Neural cell (in vitro differentiated cells): ENCODE data around the gene ADH1C. TPM values are rescaled to one million over a fixed set of nuclear protein-coding genes. Genes with fewer than 3 reads are reported as not detected.

Experiments used
- H2AFZ ChIP-seq: fragments of 200-600, 300-800 bp; sonication (generic), shearing (Covaris generic); 2 replicates; pipeline ENCODE4 v1.6.0; 2014; ENCODE audit warnings: low read depth, mild to moderate bottlenecking, antibody characterized with exemption, low read length, moderate library complexity
- H3F3A ChIP-seq: fragments of 200-600 bp; shearing (Covaris generic); 2 replicates; pipeline ENCODE4 v1.6.1; 2016; ENCODE audit warnings: mild to moderate bottlenecking, moderate library complexity, mixed read lengths, antibody characterized with exemption, low read length; ENCODE audit not compliant: insufficient read depth, poor library complexity, severe bottlenecking
- H3K27ac ChIP-seq: fragments of 200-600, 300-800 bp; sonication (generic), shearing (Covaris generic); 2 replicates; pipeline ENCODE4 v1.5.1; 2014; ENCODE audit warnings: mild to moderate bottlenecking, low read length, moderate library complexity
- H3K27me3 ChIP-seq: fragments of 300-800, 200-600 bp; sonication (generic), shearing (Covaris generic); 2 replicates; pipeline ENCODE4 v1.6.0; 2014; ENCODE audit warnings: mild to moderate bottlenecking, low read depth, low read length, moderate library complexity; ENCODE audit not compliant: insufficient read depth
- H3K36me3 ChIP-seq: fragments of 300-800, 200-600 bp; sonication (generic), shearing (Covaris generic); 2 replicates; pipeline ENCODE4 v1.5.1; 2014; ENCODE audit warnings: mild to moderate bottlenecking, antibody characterized with exemption, low read length, moderate library complexity; ENCODE audit not compliant: insufficient read depth
- H3K4me2 ChIP-seq: fragments of 300-800, 200-600 bp; sonication (generic), shearing (Covaris generic); 2 replicates; pipeline ENCODE4 v1.6.0; 2014; ENCODE audit warnings: mild to moderate bottlenecking, low read length
- H3K4me3 ChIP-seq: fragments of 300-800, 200-600 bp; sonication (generic), shearing (Covaris generic); 2 replicates; pipeline ENCODE4 v1.5.1; 2014; ENCODE audit warnings: mild to moderate bottlenecking, low read length, moderate library complexity
- H3K79me2 ChIP-seq: fragments of 200-600 bp; shearing (Covaris generic); replicated peaks from 2 replicates; pipeline ENCODE4 v1.6.0; 2014; ENCODE audit warnings: mild to moderate bottlenecking, low read length, moderate library complexity; ENCODE audit not compliant: insufficient read depth
- H3K9ac ChIP-seq: fragments of 300-800, 200-600 bp; sonication (generic), shearing (Covaris generic); 2 replicates; pipeline ENCODE4 v1.6.1; 2016; ENCODE audit warnings: mild to moderate bottlenecking, low read length, mixed read lengths
- H3K9me2 ChIP-seq: fragments of 200-600 bp; shearing (Covaris generic); 2 replicates; pipeline ENCODE4 v1.6.1; 2016; ENCODE audit warnings: mild to moderate bottlenecking, low read length, mixed read lengths; ENCODE audit not compliant: insufficient read depth
- H3K9me3 ChIP-seq: fragments of 200-600, 300-800 bp; sonication (generic), shearing (Covaris generic); 2 replicates; pipeline ENCODE4 v1.6.1; 2016; ENCODE audit warnings: mild to moderate bottlenecking, mixed run types, low read length, moderate library complexity, mixed read lengths
- H4K20me1 ChIP-seq: fragments of 200-600 bp; shearing (Covaris generic); 2 replicates; pipeline ENCODE4 v1.6.1; 2016; ENCODE audit warnings: mild to moderate bottlenecking, mixed run types; ENCODE audit not compliant: insufficient read depth
- CTCF ChIP-seq: fragments of 450-650 bp; IDR thresholded peaks from 2 replicates; pipeline ENCODE4 v1.5.1; 2014; ENCODE audit warnings: antibody characterized with exemption, mild to moderate bottlenecking, moderate library complexity; ENCODE audit not compliant: poor library complexity, severe bottlenecking
- EP300 ChIP-seq: fragments of 450-650 bp; conservative IDR thresholded peaks from 2 replicates; pipeline ENCODE4 v1.6.1; 2014; ENCODE audit warnings: antibody characterized with exemption, mild to moderate bottlenecking, moderate library complexity; ENCODE audit not compliant: poor library complexity, severe bottlenecking
- EZH2 ChIP-seq: fragments of 200-600, 300-800 bp; shearing (Covaris generic), sonication (generic); IDR thresholded peaks from 2 replicates; pipeline ENCODE4 v1.6.1; 2014; ENCODE audit warnings: antibody characterized with exemption, low read length, borderline replicate concordance, mild to moderate bottlenecking; ENCODE audit not compliant: insufficient read depth, poor library complexity, severe bottlenecking
- MXI1 ChIP-seq: fragments of 450-650 bp; conservative IDR thresholded peaks from 2 replicates; pipeline ENCODE4 v1.6.1; 2014; ENCODE audit warnings: antibody characterized with exemption, mild to moderate bottlenecking; ENCODE audit not compliant: poor library complexity, severe bottlenecking
- POLR2AphosphoS5 ChIP-seq: IDR thresholded peaks from 2 replicates; pipeline ENCODE4 v1.6.1; 2012
- RAD21 ChIP-seq: fragments of 450-650 bp; conservative IDR thresholded peaks from 2 replicates; pipeline ENCODE4 v1.6.1; 2014; ENCODE audit warnings: antibody characterized with exemption, mild to moderate bottlenecking, moderate library complexity
- SMC3 ChIP-seq: fragments of 450-650 bp; conservative IDR thresholded peaks from 2 replicates; pipeline ENCODE4 v1.6.1; 2014; ENCODE audit warnings: antibody characterized with exemption, mild to moderate bottlenecking, moderate library complexity; ENCODE audit not compliant: poor library complexity
- TAF1 ChIP-seq: IDR thresholded peaks from 2 replicates; pipeline ENCODE4 v1.6.1; 2012; ENCODE audit warnings: low read depth
- polyA plus RNA-seq: library from polyadenylated mRNA; depleted of rRNA; stranded (reverse); fragments of >200 nt; gene quantifications from 2 replicates; pipeline ENCODE4 v1.2.3, GENCODE V29; 2014
- TF ChIP-seq, protein P1 (sequence below): IDR thresholded peaks from 2 replicates; pipeline ENCODE4 v1.6.1; 2012; ENCODE audit warnings: borderline replicate concordance

Gene ADH1C
- polyA plus RNA-seq, 1 donor from 2014 or later = not detected

DNA sequence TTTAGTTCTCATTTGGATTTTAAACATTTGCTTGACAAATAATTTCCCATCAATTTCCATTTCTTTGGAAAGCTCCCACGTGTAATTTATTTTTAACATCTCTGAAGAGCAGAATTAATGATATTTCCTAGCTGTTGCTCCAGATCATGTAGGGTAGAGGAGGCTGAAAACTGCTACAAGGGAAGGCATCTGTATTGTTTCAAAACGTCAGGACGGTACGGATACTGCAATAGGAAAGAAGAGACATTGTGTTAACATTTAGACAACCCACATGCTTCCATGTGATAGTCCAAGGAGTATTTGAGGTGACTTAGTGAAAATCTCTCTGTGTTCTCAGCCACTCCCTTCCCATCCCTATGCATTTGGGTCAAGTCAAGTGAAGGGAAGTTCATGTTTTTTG, 16.0 kb downstream of the ADH1C start:
- no peak overlapping the region for H3K4me2 ChIP-seq
- H3K79me2 ChIP-seq = no peaks in the 10 kb centered on the region
- H3K9me3 ChIP-seq = no peaks in the 10 kb centered on the region
- no peaks in the 10 kb centered on the region for H3F3A ChIP-seq
- no peak overlapping the region for H3K9ac ChIP-seq
- H3K36me3 ChIP-seq = no peaks in the 10 kb centered on the region
- H3K9me2 ChIP-seq = no peaks in the 10 kb centered on the region
- no peaks in the 10 kb centered on the region for H3K27me3 ChIP-seq
- H3K4me3 ChIP-seq = no peak overlapping the region
- H2AFZ ChIP-seq = no peak overlapping the region
- TF ChIP-seq, protein P1, sequence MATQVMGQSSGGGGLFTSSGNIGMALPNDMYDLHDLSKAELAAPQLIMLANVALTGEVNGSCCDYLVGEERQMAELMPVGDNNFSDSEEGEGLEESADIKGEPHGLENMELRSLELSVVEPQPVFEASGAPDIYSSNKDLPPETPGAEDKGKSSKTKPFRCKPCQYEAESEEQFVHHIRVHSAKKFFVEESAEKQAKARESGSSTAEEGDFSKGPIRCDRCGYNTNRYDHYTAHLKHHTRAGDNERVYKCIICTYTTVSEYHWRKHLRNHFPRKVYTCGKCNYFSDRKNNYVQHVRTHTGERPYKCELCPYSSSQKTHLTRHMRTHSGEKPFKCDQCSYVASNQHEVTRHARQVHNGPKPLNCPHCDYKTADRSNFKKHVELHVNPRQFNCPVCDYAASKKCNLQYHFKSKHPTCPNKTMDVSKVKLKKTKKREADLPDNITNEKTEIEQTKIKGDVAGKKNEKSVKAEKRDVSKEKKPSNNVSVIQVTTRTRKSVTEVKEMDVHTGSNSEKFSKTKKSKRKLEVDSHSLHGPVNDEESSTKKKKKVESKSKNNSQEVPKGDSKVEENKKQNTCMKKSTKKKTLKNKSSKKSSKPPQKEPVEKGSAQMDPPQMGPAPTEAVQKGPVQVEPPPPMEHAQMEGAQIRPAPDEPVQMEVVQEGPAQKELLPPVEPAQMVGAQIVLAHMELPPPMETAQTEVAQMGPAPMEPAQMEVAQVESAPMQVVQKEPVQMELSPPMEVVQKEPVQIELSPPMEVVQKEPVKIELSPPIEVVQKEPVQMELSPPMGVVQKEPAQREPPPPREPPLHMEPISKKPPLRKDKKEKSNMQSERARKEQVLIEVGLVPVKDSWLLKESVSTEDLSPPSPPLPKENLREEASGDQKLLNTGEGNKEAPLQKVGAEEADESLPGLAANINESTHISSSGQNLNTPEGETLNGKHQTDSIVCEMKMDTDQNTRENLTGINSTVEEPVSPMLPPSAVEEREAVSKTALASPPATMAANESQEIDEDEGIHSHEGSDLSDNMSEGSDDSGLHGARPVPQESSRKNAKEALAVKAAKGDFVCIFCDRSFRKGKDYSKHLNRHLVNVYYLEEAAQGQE = no peak
- no peak for TF ChIP-seq RAD21
- no peak for TF ChIP-seq EZH2
- no peak for TF ChIP-seq POLR2AphosphoS5
- no peak for TF ChIP-seq CTCF
- TF ChIP-seq TAF1 = no peak
- H3K27ac ChIP-seq = no peak overlapping the region
- H4K20me1 ChIP-seq = no peaks in the 10 kb centered on the region

GRCh38 chr4:99334880-99335279, 17.7 kb downstream of the ADH1C start:
- no peak for TF ChIP-seq TAF1
- TF ChIP-seq EZH2 = no peak
- no peak for TF ChIP-seq SMC3
- no peak for TF ChIP-seq CTCF
- TF ChIP-seq, protein P1 = no peak
- TF ChIP-seq MXI1 = no peak
- TF ChIP-seq EP300 = no peak
- TF ChIP-seq POLR2AphosphoS5 = no peak
- TF ChIP-seq RAD21 = no peak
- no peak overlapping the region for H2AFZ ChIP-seq
- no peaks in the 10 kb centered on the region for H4K20me1 ChIP-seq

More at GRCh38 chr4:99334880-99335279, 17.7 kb downstream of the ADH1C start:
- no peaks in the 10 kb centered on the region for H3K27me3 ChIP-seq
- H3F3A ChIP-seq = no peaks in the 10 kb centered on the region
- H3K9ac ChIP-seq = no peak overlapping the region
- no peaks in the 10 kb centered on the region for H3K79me2 ChIP-seq
- H3K27ac ChIP-seq = no peak overlapping the region
- H3K4me3 ChIP-seq = no peak overlapping the region
- H3K9me2 ChIP-seq = no peaks in the 10 kb centered on the region
- no peaks in the 10 kb centered on the region for H3K36me3 ChIP-seq
- H3K9me3 ChIP-seq = no peaks in the 10 kb centered on the region
- H3K4me2 ChIP-seq = no peak overlapping the region
